AML-193 (cell line): Measurements from ENCODE around the gene BRF1.

Experiments used
- DNase-seq, 2 experiments: peaks; one replicate each; lab custom pipeline; 2025; lab: John Stamatoyannopoulos, UW

The BRF1 gene

DNA sequence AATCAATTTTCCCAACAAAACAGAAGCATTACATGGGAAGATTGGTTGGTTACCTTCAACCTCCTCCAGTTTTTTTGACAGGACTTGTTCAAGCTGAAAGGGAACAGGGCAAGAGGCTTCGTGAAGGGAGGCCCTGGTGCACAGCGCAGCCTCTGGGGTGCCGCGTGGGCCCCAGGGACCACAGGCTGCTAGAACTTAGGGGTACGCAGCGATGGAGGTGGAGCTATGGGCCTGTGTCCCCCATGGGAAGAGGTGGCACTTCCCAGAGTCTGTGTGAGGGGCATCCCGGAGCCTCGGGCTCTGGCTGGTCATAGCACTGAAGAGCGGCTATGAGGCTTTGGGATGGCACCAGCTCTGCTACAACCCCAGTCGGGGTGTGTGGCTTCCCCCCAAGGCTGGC lies 74.6 kb downstream of the BRF1 start:
- DNase-seq = no peak

DNA sequence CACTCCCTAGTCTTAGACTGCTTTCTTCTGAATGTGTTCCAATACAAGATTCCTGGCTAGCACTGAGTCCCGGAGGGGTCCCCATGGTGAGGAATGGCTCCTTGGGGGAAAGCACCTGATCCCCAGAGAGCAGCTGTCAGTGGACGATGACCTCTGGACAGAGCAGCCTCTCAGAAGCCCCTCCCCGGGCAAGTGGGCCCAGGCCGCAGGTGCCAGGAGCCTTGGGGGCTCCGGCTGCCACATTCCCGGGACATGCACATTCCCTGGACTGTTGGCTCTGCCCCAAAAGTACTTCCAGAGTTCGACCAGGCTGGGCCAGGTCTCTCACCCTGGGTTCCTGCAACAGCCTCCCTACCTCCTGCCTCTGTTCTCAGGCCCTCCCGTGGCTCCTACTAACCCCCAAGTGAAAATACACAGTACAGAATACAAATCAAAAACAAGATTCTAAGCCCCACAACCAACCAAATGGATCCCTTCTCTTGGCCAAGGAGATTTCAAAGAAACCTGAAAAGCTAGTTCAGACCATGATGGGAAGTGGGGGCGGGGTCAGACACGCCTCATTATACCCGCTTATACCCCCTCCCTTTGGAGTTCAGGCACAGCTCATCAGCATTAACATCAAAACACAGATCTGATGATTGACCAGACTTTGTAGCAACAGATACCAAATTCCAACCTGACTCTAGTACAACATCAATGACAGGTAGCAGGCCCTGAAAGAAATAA lies 75.8 kb downstream of the BRF1 start:
- DNase-seq = no peak

DNA sequence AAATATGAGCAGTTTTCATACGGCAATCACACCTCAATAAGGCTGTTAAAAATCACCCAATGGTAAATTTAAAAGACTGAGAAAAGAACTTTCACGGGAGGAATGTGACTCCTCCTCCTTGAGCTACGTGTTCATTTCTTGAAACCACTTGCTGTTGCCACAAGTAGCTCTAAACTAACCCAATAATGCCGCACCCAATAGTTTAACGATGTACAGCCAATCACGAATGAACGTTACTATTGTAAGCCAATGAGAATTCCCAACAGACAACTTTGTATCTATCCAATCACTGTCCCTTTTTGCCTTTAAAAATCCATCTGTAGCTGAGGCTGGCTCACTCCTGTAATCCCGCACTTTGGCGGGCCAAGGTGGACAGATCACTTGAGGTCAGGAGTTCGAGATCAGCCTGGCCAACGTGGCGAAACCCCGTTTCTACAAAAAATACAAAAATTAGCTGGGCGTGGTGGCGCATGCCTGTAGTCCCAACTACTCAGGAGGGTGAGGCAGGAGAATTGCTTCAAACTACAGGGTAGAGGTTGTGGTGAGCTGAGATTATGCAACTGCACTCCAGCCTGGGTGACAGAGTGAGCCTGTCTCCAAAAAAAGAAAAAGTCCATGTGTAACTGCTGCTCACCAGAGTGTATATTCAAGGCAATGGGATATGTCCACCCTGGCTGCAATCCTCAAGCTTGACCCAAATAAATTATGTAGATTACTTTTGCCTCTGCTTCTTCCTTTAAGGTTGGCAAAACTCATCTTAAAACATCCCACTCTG lies 76.8 kb downstream of the BRF1 start:
- DNase-seq = no peak

DNA sequence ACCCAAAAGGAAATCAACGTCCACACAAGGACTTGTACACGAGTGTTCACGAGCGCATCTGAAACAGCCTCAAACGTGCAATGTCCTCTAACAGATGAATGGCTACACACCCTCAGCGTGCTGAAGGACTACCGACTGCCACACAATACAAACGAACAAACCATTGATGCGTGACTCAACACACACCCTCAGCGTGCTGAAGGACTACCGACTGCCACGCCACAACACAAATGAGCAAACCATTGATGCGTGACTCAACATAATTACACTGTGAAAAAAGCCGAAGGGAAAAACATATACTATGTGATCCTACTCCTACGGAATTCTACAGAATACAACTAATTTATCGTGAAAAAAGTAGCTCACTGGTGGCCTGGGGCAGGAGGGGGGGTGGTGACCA lies 77.5 kb downstream of the BRF1 start:
- no peak for DNase-seq

DNA sequence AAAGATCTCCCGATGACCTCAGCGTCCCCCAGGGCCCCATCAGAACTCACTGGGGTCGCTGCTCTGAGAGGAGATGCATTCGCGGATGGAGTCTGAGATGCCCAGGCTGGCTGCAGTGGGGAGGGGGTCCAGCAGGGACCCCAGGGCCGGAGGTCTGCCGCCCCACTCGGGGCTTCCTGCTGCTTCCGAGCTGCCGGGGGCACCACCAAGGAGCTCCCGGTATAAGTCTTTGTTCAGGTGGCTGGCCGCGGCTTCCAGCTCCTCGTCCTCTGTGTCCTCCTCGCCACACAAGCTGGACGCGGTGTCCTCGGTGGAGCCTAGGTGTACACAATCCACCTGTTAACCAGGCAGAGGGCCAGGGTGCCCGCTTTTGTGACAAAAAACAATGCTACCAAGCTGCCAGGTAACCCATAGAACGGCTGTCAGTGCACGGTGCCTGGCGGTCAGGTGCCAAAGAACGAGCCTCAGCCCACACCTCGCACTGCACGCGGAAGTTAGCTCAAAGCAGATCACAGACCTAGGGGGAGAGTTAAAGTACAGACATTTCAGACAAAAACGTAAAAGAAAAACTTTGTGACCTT lies 79.1 kb downstream of the BRF1 start:
- DNase-seq = no peak

DNA sequence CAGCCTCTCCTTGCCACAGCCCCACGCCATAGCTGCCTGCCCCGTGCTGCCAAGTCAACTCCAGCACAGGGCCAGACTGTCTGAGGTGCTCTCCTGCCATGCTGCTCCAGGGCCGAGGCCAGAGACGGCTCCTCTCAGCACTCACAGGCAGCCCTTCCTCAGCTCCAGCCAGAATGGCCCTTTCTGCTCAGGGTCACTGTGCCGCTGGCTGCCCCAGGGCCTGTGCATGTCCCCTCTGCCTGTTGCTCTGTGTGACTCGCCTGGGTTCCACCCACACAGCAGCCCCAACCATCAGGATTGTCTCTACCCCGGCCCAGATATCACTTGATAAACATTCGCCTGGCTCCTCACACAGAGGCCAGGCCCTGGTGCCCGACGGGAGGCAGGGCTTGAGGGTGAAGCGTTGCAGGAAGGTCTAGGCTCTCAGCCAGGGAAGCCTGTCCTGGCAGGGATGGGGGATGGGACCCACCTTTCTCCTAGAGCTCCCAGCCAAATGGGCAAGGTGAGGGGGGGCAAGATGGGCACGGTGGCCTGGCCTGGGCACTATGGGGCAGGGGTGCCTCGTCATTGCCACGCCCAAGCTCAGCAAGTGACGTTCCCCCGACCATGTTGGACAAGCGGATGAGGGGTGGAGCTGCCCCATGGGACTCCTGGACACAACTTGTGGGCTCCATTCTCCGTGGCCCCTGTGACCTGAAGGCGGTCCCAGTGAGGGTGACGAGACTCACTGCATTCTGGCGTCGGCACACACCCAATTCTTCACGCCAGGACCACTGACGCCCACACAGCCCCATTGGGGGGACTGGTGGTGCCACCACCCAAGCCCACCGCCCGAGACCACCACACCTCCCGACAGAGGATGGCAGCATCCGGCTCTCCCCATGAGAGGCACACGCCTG lies 79.9 kb downstream of the BRF1 start:
- no peak for DNase-seq

DNA sequence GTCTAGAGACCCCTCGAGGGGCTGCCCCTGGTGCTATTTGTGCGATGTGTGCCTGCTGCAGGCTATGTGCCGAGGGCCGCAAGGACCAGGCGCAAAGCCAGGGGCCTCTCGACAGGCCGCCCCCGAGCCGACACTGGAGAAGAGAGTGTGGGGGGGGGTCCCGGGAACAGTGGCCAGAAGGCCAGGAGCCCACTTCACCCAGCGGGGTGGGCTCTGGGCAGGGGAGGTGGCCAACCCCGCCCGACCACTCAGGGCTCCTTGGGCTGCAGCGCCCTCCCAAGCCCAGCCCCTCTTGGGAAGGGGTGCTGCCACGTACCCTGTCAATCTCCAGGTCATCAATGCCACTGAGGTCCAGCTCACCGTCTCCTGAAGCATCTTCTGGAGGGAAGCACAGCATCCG lies 81.0 kb downstream of the BRF1 start:
- DNase-seq = no peak

DNA sequence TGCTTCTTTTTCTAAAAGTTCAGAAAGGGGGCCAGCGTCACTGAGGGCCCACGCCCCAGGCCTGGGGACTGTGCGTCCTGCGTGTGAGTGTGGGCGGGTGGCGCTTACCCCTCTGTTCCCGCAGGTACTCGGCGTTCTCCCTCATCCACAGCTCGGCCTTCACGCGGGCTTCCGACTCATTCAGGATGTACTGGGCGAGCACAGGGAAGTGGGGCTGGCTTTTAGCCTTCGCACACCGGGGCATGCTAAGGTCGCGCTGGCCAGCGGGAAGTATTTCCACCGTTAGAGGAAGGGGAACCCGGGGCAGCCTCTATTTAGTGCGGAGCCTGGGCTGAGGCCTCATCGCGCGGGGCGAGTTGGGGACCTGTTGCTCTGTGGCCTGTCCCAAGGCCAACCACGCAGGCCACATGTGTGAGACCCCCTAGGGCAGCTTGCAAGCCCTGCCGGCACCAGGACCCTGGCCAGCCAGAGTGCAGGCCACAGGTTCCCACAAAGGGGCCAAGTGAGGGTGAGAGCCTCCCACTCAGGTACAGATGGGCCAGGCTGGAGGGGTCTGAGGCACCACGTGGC lies 81.7 kb downstream of the BRF1 start:
- DNase-seq = no peak

DNA sequence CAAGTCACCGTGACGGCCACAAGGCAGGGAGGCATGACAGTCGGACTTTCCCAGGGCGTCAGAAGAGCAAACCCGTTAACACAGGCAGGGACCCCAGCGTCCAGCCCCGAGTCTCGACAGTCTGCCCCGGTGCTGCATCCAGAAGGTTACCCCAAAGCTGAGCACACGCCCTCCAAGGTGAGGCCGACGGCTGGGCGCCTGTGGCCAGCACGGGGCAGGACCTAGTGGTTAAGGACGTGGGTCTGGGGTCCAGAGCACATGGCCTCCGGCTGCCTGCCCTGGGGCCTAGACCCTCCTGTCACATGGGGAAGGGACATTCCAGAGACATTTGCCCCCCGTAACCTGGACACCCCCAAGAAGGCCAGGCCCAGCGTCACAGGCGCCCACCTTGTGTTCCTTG lies 82.2 kb downstream of the BRF1 start:
- no peak for DNase-seq

DNA sequence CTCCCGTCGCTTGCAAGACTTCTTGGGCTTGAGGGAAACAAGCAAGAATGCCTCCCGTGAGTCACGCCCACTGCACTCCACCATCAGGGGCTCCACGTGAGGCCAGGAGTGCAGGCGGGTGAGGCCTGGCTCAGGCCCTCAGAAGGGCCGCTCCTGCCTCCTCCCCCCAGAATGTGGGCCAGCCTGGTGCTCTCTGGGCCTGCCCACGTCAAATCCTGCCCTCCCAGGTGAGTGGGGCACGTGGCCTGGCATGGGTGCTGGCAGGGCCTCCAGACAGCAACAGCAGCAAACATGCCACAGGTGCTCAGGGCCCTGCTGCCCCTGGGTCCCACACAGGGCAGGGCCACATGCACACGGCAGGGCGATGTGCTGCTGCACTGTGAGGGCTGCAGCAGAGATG lies 83.0 kb downstream of the BRF1 start:
- no peak for DNase-seq

DNA sequence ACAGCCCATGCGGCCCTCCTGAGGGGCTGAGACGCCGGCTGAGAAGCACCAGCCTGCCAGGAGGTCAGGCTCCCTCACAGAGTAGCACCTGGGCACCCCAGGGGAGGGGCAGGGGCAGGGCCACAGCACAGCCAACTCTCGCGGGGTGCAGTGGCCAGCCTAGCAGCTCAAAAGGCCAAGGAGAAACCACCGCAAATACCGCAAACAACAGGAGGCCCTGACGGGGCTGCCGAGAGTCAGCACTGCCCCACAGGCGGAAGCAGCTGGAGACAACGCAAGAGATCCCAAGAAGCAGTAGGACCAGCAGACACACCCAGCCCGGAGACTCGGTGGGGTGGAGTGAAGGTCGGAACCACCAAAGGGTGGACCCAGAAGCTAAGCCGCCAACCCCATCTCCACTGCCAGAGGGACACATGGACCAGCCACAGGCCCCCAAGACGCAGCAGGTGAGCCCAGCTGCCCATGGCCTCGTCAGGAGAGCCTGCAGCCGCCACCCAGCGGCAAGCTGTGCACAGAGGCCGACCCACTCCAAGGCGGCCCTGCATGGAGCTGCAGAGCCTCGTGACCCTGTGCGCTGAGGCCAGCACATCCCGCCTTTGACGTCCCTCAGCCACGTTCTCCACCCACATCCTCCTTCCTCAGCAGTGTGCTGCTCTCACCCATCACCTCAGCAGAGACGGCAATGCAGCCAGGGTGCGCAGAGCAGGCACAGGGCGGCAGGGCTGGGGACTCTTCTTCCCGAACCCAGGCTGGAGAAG lies 84.1 kb downstream of the BRF1 start:
- DNase-seq = no peak

DNA sequence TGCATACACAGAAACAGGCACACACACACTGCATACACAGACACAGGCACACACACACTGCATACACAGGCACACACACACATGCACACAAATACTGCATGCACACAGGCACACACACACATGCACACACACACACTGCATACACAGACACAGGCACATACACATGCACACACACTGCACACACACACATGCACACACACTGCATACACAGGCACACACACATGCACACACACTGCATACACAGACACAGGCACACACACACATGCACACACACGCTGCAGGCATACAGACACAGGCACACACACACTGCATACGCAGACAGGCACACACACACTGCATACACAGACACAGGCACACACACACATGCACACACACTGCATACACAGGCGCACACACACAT lies 85.2 kb downstream of the BRF1 start:
- DNase-seq = no peak

DNA sequence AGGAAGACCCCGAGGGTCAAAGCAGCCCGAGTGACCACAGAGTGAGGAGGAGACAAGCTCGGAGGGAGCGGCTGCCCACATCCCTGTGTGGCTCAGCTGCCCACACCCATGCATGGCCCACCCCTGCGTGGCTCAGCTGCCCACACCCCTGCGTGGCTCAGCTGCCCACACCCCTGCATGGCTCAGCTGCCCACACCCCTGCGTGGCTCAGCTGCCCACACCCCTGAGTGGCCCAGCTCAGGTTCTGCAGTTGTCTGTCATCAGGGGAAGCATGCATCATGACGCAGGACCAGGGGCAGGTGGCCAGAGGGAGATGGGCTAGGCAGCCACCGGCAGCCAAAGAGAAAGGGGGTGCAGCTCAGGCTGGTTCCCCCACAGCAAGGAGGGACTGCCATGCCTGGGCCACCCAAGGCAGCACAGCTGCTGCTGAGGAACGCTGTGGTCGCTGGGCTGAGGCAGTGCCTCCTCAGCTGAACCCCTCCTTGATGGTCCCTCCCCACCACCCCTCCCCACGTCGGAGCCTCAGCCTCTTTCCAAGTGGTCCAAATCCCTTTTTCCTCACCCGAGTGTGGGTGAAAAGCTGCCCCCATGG lies 86.4 kb downstream of the BRF1 start:
- DNase-seq = no peak

DNA sequence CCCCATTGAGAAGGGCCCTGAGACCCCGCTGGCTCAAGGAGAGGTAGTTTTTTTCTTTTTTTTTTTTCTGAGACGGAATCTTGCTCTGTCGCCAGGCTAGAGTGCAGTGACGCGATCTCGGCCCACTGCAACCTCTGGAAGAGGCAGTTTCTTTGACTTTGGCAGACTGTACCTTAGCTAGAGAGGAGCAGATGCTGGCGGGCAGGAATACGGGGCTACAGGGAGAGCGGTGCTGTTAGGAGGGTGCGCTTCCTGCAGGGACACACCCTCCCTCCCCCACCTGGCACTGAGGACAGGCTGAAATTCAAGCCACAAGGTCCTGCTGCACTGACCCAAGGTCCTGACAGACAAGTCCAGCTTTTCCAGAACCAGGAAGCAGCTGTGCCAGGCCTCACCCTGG lies 87.4 kb downstream of the BRF1 start:
- DNase-seq = no peak

DNA sequence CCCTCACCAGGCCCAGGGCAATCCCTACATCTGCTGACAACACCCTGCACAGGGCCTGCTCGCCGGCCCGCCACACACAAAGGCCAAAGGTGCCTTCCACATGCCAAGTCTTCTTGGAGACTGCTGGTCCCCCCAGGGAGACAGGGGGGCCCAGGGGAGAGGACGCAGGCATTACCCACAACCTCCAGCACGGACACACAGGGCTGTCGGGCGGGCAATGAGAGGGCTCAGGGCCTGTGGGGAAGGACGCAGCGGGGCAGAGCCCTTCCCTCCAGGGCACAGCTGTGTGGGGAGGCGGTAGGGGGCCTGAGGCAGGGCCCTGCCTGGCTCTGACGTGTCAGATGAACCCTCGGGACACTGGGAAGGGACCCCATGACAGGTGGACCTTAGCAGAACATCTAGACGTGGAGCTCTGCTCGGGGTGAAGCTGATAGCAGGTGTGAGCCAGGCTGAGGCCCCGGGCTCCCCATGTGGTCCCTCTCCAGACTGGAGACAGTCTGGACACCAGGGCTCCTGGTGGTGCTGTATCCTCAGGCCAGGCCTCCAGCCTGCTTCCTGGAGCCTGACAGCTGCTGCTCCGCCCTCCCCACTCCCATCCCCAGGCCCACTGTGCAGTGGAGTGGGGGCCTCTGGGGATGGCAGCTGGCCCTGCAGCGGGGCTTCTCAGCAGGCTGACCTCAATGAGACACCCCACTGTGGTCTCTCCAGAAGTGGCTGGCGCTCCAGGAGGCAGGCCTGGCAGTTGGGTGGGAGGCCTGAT lies 88.1 kb downstream of the BRF1 start:
- DNase-seq = no peak

DNA sequence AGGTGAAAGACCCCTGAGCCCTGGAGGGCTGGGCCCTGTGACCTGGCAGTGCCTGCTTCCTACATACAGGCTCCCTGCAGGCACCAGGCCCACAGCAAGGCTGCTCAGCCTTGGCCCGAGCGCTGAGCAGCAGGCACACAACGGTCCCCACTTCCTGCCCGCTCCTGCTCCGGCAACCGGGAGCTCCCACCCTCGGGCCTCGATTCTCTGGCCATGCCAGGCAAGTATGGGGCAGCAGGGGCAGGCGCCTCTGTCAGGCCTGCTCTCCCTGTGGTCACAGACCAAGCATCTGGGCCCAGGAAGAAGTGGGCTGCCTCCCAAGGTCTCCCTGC lies 89.1 kb downstream of the BRF1 start:
- no peak for DNase-seq

DNA sequence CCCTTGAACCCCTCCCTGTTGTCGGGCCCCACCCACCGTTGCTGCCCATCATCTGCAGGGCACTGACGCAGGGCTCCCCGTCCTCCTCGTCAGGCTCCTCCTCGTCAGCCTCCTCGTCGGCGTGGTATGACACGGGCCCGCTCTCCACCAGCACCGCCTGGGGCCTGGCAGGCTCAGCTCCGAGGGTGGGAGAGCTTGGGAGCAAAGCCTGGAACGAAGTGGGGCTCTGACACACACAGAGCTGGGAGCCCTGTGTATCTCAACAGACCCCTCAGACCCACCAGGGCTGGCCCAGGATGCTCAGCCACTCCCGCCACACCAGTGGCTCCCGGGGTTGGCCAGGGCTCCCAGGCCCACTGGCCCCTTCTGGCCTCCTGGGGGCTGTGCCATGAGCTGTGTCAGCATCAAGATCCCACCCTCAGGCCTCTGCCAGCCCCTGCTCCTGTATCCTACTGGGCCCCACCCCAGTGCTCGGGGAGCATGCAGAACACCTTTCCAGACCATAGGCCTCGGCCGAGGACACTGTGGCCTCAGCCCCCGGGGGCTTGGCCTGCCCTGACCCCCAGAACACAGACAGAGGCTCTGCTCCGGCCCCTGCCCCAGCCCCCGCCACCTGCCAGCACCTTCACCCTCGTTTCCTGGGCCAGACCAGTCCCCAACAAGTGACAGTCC lies 89.6 kb downstream of the BRF1 start:
- no peak for DNase-seq

DNA sequence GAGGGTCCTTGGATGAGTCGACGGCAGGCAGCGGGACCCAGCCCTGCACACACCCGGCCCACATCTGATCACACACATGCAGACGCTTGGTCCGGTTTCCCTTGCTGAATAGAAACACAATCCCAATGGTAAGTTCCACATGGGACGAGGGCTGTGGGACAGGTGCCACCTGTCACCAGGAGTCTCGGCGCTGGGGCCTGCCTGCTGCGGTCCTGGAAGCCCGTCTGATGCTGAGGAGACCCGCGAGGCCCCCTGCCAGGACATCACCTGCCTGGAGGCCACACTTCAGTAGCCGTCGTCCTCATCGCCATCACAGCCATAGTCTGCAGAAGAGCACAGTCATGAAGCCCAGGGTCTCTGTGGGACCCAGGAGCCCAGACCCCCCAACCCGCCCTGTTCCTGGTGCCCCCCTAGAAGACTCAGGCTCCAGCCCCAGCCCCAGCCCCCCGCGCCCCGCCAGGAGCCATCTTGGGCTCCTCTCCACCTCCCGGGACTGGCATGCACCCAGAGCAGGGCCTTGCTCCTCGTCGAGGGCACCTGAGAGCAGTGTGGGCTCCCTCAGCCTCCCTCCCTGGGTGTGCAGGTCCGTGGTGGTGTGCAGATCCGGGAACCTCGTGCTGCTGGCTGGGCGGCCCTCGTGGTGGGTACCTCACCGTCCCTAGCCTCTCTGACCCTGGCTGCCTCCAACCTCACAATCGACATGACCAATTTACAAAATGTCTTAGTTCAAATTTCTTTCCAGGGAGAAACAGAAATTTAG lies 90.4 kb downstream of the BRF1 start:
- no peak for DNase-seq

DNA sequence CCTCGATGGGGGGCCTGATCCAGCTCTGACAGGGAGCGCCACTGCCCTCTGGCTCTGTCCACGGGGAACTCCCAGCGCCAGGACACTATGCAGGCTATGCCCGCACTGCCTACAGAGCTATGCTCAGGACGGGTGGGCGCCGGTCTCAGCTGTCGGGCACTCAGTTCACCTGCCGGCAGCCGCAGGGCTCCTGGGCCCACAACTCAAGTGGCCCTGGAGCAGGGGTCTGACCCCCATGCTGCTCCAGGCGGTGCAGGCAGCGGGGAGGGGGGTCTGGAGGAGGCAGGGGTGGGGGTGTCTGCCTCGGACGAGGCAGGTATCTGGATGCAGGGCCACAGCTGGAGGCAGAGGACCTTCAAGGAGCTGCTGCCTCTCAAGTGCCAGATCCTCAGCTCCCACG lies 91.2 kb downstream of the BRF1 start:
- DNase-seq = no peak
